CD4-positive, alpha-beta T cell treated with Interleukin-6 for 4 hours (primary cell): ENCODE results near the gene ATG4B.

Experiments used
- DNase-seq: peaks from one replicate; pipeline ENCODE4 v3.0.0-alpha.2; 2020; ENCODE audit warnings: mixed read lengths

Gene ATG4B

DNA sequence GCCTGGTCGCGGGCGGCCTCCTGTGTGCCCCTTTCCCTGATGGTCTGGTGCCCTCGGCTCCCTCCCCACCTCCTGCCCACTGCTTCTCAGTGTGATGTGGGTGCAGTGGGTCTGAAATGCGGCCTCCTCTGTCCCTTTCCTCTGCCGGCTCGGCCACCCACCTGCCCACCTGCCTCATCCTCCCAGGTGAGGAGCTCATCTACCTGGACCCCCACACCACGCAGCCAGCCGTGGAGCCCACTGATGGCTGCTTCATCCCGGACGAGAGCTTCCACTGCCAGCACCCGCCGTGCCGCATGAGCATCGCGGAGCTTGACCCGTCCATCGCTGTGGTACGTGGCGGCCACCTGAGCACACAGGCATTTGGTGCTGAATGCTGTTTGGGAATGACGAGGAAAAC lies 30.9 kb downstream of the ATG4B start:
- DNase-seq: no peak

DNA sequence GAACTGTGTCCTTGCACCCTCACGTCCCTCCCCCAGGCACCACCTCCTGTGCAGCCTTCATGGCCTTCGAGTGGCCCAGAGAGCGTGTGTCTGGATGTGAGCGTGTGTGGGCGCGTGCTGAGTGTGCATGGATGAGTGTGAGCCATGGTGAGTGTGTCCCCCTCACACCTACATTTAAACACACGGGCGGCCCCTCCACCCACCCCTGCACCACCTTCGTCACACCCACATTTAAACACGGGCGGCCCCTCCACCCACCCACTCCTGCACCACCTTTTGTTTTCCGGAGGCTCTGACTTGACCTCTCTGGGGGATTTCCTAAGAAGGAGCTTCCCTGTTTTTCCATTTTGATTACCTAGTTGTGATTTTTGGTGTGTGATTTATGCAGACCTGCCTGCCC lies 31.3 kb downstream of the ATG4B start:
- DNase-seq: no peak

- no peak for DNase-seq
Observed at GRCh38 chr2:241670333-241671110, 33.0 kb downstream of the ATG4B start.

DNA sequence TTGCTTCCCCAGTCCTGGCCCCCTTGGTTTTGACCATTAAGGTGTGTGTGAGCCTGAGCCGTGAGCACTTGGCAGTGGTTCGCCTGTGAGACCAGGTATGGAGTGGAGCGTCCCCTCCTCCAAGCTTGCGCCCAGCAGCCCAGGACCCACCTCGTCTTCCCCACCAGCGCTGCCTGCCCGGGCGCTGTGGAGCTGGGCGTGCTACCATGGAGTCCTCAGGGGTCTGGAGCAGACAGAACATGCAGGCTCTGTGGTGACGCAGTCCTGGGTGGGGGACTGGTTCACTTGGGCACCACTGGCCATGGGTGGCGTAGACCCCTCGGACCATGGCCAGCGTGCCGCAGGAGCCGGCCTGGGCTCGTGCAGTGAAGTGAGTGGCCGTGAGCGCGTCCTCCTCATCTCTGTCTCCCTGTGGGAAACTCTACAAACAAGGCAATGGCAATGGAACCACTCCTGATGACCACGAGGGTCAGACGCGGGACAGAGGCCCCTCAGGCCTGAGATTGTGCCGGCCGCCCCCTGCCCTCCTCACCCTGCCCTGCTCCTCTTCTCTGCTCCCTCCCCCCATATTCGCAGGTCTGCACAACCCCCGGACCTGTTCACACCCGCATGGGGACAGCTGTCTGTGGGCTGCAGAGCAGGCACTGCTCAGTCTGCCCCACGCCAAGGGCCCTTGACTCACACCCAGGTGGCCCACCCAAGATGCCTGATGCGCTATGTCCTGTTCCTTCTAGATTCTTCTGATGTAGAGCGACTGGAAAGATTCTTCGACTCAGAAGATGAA lies 34.2 kb downstream of the ATG4B start:
- no peak for DNase-seq

- DNase-seq: no peak
Observed at GRCh38 chr2:241672243-241673188, 35.0 kb downstream of the ATG4B start.

- no peak for DNase-seq
Observed at GRCh38 chr2:241673189-241673663, 35.7 kb downstream of the ATG4B start.

- DNase-seq: no peak
Observed at GRCh38 chr2:241673797-241674725, 36.6 kb downstream of the ATG4B start.

- no peak for DNase-seq
Observed at GRCh38 chr2:241675885-241676284, 38.4 kb downstream of the ATG4B start.

- no peak for DNase-seq
Observed at GRCh38 chr2:241676665-241677064, 39.2 kb downstream of the ATG4B start.

GRCh38 chr2:241677392-241677791 lies 39.9 kb downstream of the ATG4B start:
- no peak for DNase-seq

DNA sequence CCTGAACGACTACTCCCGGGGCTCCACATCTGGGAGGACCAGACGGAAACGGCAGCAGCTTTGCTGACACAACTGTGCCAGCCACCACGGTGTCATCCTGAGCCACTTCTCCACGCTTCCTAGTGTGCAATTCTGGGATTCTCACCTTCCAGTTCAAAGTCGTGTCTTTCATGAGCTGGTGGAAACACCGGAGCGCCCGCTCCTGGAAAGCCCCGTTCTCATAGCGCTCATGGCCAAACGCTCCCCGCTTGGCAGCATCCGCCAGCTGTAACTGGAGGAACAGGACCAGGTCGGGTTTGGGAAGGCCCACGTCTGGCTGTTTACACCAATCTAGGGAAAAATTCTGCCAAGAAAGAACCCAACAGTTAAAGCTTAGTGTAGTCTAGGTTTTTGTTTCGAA lies 40.8 kb downstream of the ATG4B start:
- no peak for DNase-seq

DNA sequence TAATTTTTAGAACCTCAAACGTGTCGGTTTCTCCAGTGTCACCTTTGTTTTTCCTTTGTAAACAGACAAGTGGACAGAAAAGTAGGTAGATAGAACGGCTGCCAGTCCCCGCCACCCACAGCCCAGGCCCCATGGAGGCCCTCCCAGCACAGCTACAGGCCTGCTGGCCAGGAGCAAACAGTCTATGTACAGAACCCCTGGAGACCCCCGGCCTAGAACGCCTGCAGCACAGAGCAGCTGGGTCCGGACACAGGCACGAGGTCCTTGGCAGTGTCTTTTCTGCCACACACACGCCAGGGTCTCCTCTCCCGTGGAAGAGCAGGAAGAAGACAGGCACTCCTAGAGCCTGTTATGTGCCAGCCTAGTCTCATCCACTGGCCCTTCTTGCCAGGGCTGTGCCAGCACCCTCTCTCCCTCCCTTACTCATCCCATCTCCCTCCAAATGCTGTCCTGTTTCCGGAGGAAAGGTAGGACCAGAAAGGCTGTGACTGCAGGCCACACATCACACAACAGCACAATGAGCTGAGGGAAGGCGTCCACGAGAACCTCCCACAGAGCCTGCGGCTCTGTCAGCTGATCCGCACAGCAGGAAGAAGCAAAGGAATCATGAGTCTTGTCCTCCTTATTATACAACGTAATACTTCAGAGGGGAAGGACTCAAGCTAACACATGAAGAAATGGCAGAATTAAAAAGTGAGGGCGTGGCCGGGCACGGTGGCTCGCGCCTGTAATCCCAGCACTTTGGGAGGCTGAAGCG lies 41.5 kb downstream of the ATG4B start:
- DNase-seq: no peak

DNA sequence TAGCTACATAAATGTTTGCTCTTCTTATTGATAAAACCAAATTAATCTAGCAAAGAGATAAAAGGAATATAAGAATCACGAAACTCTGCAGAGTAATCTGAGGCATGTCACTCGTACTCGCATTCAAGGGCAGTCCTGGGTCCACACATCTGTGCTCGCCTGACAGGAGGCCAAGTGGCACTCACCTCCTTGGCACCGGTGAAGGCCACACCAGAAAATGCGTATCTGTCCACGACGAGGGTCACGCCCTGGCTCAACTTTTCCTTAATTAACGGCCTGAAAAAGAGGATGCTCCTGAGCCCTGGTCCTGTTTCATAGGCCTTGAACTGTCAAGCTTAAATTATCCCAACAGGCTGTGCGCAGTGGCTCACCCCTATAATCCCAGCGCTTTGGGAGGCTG lies 42.6 kb downstream of the ATG4B start:
- no peak for DNase-seq

- DNase-seq: no peak
Observed at GRCh38 chr2:241680827-241681599, 43.5 kb downstream of the ATG4B start.

GRCh38 chr2:241686324-241686649 lies 48.8 kb downstream of the ATG4B start:
- no peak for DNase-seq

GRCh38 chr2:241686650-241687425 lies 49.3 kb downstream of the ATG4B start, which contains the start of gene DTYMK:
DTYMK (minus strand) TSS chr2:241686815; CDS start chr2:241686783, 32 bp downstream.
- DNase-seq: peak; percentile 96

DNA sequence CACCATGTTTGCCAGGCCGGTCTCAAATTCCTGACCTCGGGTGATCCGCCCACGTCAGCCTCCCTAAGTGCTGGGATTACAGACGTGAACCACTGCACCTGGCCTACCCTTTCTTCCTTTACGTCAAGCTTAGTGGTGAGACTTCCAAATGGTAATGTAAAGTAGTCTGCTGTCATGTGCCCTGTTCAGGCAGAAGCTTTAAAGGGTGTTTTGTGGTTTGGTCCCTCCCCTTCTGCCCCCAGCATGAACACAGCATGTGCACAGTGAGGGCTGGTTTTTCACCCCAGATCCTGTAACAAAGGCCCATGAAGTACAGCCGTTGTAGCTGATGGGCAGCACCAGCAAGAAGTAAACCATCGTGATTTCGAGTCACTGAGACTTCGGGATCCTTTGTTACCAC lies 51.8 kb downstream of the ATG4B start:
- peak; percentile 20 for DNase-seq

DNA sequence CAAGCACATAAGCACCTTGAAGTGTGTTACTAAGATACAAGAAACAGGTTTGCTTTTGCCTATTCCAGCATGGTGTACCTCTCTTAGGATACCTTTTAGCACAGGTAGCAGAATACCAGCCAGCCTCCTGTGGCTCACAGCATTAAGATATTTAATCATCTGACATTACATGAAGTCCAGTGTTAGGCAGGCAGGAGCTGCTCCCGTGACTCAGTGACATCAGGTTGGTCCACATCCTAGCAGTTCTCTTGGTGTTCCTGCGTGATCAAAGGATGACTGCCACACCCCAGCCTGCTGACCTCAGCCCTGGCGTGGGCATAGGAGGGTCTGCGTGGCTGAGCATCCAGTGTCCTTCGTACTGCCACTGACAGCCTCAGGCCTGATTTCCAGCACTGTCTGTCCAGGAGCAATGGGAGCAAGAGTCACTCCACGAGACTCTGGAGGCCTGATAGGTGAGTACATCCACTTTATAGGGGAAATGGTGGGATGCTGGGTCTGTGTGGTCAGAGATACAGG lies 52.8 kb downstream of the ATG4B start:
- DNase-seq: no peak

GRCh38 chr2:241692448-241692847 lies 55.0 kb downstream of the ATG4B start:
- no peak for DNase-seq
